Body of pancreas (tissue), 4 donors: ENCODE data around the gene PDE7B. TPM values are rescaled to one million over a fixed set of nuclear protein-coding genes. Genes with fewer than 3 reads are reported as not detected.

ENCODE experiments used
- ATAC-seq: fragments of 150-250 bp; one replicate; pipeline ENCODE4 v1.9.1; 2016
- DNase-seq, 4 donors: peaks; one replicate each; pipeline ENCODE4 v3.0.0-alpha.2; 2019
- H3K27ac ChIP-seq, 4 donors: fragments of 200-600 bp; sonication (generic); 1 replicate in 3 of 4; 2 replicates in 1 of 4; pipeline versions ENCODE4 v1.5.1 to v1.6.1; 2016 to 2019; ENCODE audit warnings: mild to moderate bottlenecking in 1 of 4, mixed read lengths in 1 of 4, moderate library complexity in 1 of 4
- H3K27me3 ChIP-seq, 2 donors: fragments of 200-600 bp; sonication (generic); one replicate each; pipeline ENCODE4 v1.6.0; 2016; ENCODE audit warnings: mild to moderate bottlenecking in 1 of 2
- H3K36me3 ChIP-seq, 2 donors: fragments of 200-600 bp; sonication (generic); replicated peaks in 1 of 2; 2 replicates each; pipeline ENCODE4 v1.5.1; 2016; ENCODE audit warnings: low read depth in 2 of 2; ENCODE audit not compliant: insufficient read depth in 1 of 2
- H3K4me1 ChIP-seq: fragments of 200-600 bp; sonication (generic); one replicate; pipeline ENCODE4 v1.6.0; 2016
- H3K4me3 ChIP-seq, 2 donors: fragments of 200-600 bp; sonication (generic); 1 replicate in 1 of 2; 2 replicates in 1 of 2; pipeline ENCODE4 v1.5.1; 2016 to 2019
- H3K9me3 ChIP-seq, 3 donors: fragments of 200-600 bp; sonication (generic); 1 replicate in 2 of 3; 2 replicates in 1 of 3; pipeline ENCODE4 v1.5.1; 2016
- POLR2A ChIP-seq, 3 donors: fragments of 450-650 bp; IDR thresholded peaks; one replicate each; pipeline ENCODE4 v1.6.1; 2016; ENCODE audit warnings: antibody characterized with exemption in 3 of 3, mild to moderate bottlenecking in 2 of 3
- whole genome bisulfite sequencing, 2 donors: methylation state at CpG; one replicate each; pipeline ENCODE4 v1.1.5; 2017; 5-methylcytosine and 5-hydroxymethylcytosine counted together
- intact Hi-C: fragments of 100-400 bp; cut with DNase I; formaldehyde crosslinking; loops from one replicate; pipeline ENCODE4 v1.15.1; 2023
- total RNA-seq, 2 donors: library from RNA; depleted of rRNA; stranded (reverse); fragments of >200 nt; gene quantifications; one replicate each; pipeline ENCODE4 v1.1.0, GENCODE V29; 2016
- TF ChIP-seq, protein P1 (sequence below), 7 experiments: fragments of 450-650 bp in 4 of 7; fragments of 200-600 bp in 3 of 7; sonication (generic) in 3 of 7; IDR thresholded peaks; one replicate each; pipeline ENCODE4 v1.5.1; 2016 to 2019; ENCODE audit warnings: antibody characterized with exemption in 7 of 7

The PDE7B gene
- total RNA-seq, 2 donors from 2014 or later: 1.0 to 2.3 TPM

DNA sequence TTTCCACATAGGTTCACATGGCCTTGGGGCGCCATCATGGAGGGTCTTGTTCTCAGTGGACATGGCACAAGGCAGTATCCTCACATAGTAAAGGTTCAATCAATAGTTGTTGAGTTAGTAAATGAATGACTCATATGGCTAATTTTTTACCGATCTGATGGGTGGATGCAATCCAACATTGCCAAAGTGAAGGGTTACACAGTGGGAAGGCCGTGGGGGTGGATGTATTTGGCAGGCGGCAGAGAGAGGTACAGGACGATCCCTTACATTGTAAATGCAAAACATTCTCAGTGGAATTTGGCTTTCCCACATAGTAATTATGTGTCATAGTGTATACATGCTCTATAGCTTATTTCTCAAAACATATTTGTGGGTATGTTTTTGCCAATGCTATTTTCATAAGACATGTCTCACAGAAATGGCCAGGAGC lies 21.0 kb upstream of the PDE7B start:
- H3K36me3 ChIP-seq: no peaks in the 10 kb centered on the region
- intact Hi-C loops: no loop called here
- TF ChIP-seq, protein P1, sequence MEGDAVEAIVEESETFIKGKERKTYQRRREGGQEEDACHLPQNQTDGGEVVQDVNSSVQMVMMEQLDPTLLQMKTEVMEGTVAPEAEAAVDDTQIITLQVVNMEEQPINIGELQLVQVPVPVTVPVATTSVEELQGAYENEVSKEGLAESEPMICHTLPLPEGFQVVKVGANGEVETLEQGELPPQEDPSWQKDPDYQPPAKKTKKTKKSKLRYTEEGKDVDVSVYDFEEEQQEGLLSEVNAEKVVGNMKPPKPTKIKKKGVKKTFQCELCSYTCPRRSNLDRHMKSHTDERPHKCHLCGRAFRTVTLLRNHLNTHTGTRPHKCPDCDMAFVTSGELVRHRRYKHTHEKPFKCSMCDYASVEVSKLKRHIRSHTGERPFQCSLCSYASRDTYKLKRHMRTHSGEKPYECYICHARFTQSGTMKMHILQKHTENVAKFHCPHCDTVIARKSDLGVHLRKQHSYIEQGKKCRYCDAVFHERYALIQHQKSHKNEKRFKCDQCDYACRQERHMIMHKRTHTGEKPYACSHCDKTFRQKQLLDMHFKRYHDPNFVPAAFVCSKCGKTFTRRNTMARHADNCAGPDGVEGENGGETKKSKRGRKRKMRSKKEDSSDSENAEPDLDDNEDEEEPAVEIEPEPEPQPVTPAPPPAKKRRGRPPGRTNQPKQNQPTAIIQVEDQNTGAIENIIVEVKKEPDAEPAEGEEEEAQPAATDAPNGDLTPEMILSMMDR (IDR thresholded peaks at IDR 0.05): no peak
- no peaks in the 10 kb centered on the region for H3K4me1 ChIP-seq
- ATAC-seq (no peak), DNase-seq (no peak)
- no peaks in the 10 kb centered on the region for H3K9me3 ChIP-seq
- no peak overlapping the region for H3K27ac ChIP-seq
- H3K27me3 ChIP-seq: no peaks in the 10 kb centered on the region
- 53 to 60% methylated on average over 5 of the region's 5 CpGs for WGBS, 2 donors
- no peak overlapping the region for H3K4me3 ChIP-seq

DNA sequence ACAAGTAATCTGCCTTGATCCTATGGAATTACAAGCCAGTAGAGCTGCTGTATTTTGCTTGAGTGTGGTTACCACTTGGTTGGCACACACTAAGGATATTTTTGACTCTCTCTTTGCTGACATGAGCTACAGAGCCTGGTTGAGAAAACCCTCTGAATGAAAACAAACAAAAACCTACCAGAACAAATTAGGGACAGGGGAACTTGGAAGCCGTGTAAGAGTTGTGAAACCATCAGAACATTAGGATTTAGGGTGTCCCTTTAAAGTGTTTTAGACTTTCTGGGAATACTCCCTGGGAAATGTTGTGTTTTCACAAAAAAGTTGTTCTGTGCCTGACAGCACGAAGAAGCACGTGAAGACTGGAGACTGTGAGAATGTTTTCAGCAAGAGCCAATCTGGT lies 20.5 kb upstream of the PDE7B start:
- no peak for TF ChIP-seq POLR2A (IDR thresholded peaks at IDR 0.05)
- TF ChIP-seq, protein P1 (IDR thresholded peaks at IDR 0.05): no peak
- DNase-seq: no peak
- Histone ChIP-seq H3K4me1 (no peaks in the 10 kb centered on the region), H3K27me3 (no peaks in the 10 kb centered on the region), H3K27ac (no peak overlapping the region), H3K36me3 (no peaks in the 10 kb centered on the region), H3K9me3 (no peaks in the 10 kb centered on the region), H3K4me3 (no peak overlapping the region)
- ATAC-seq: no peak
- WGBS, 2 donors: 71 to 87% methylated on average over 3 of the region's 3 CpGs
- intact Hi-C loops: no loop called here

DNA sequence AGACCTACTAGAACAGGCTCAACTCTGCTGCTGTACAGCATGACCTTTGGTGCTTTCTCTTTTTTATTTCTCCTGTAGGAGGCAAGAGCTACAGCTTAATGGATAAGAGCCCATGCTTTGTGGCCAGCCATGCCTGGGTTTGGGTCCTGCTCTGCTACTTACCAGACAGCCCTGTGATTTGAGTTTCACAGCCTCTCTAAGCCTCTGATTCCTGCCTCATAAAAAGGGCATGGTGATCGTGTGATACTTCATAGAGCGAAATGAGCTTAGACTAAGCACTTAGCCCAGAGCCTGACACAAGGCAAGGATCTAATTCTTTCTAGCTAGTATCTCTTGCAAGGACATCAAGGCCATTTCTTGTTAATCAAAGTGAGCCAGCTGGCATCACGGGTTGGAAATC lies 19.3 kb upstream of the PDE7B start:
- H3K4me1 ChIP-seq: no peaks in the 10 kb centered on the region
- TF ChIP-seq, protein P1 (IDR thresholded peaks at IDR 0.05): no peak
- intact Hi-C loops: no loop called here
- 79 to 83% methylated on average over 3 of the region's 3 CpGs for WGBS, 2 donors
- H3K27ac ChIP-seq: no peak overlapping the region
- no peaks in the 10 kb centered on the region for H3K9me3 ChIP-seq
- DNase-seq (no peak), ATAC-seq (no peak)
- H3K36me3 ChIP-seq: no peaks in the 10 kb centered on the region
- no peaks in the 10 kb centered on the region for H3K27me3 ChIP-seq
- H3K4me3 ChIP-seq: no peak overlapping the region

DNA sequence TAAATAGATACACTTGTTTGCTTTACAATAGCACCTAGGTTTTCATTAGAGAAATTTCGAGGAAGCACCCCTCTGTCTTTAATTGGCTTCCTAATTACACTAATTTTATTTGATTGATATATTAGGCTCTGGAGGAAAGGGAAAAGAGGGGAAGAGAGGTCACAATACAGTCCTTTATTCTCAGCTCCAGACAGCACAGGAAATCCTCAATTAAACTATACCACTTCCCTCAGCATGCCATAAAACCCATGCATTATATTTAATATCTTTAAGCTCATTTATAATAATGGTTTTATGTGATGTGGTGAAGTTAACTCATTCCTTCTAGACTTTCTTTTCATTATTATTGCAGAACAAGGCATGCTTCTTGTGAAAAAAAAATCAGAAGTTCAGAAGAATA lies 17.7 kb upstream of the PDE7B start:
- H3K27me3 ChIP-seq: no peaks in the 10 kb centered on the region
- H3K4me3 ChIP-seq: no peak overlapping the region
- no peak for ATAC-seq
- no peak for DNase-seq
- no peaks in the 10 kb centered on the region for H3K9me3 ChIP-seq
- TF ChIP-seq, protein P1 (IDR thresholded peaks at IDR 0.05): no peak
- TF ChIP-seq POLR2A (IDR thresholded peaks at IDR 0.05): no peak
- no peaks in the 10 kb centered on the region for H3K4me1 ChIP-seq
- 38 to 56% methylated on average over 1 of the region's 1 CpG for WGBS, 2 donors
- no peaks in the 10 kb centered on the region for H3K36me3 ChIP-seq
- intact Hi-C loops: no loop called here
- no peak overlapping the region for H3K27ac ChIP-seq

DNA sequence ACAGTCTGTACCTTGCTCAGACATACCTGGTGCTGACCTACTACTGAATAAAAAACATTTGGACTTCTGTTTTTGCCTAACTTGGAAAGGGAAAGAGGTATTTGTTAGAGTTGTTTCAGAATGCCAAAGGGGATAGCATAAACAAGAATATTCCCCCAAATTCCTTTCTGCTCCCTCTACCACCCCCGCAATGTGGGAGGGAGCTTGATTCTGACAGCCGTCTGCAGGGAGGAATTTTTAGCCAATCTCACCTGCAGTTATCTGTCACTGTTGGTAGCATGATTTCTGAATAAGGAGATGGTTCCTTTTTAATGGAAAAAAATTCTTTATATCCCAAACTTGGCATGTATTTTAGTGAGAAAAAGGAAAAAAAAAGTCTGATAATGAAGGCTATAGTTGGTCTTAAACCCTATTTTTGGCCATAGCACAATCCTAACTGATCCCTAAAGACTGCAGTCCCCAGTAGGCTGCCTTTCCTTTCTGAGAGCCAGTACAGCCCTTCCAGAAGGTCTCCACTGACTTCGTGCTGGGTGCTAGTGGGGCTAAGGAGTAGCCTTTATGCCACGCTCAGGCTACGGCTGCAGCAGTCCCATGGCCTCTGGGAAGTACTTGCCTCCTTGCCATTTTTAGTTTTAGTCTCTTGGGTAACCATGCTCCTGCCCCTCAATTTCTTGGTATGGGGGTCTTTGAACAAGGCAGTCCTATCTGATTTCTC lies 13.6 kb upstream of the PDE7B start:
- 80 to 84% methylated on average over 5 of the region's 5 CpGs for WGBS, 2 donors
- ATAC-seq: no peak
- no peaks in the 10 kb centered on the region for H3K9me3 ChIP-seq

More for the DNA sequence above, 13.6 kb upstream of the PDE7B start:
- H3K36me3 ChIP-seq: no peaks in the 10 kb centered on the region
- no peak for TF ChIP-seq POLR2A (IDR thresholded peaks at IDR 0.05)
- TF ChIP-seq, protein P1 (IDR thresholded peaks at IDR 0.05): no peak
- no peaks in the 10 kb centered on the region for H3K4me1 ChIP-seq
- intact Hi-C loops: no loop called here
- H3K4me3 ChIP-seq: no peak overlapping the region
- no peak overlapping the region for H3K27ac ChIP-seq
- no peaks in the 10 kb centered on the region for H3K27me3 ChIP-seq
- DNase-seq: no peak
